ENCODE data around the gene SPR.

The SPR gene

GRCh38 chr2:72923833-72924352, 36.7 kb downstream of the SPR start:
- no peak for DNase-seq (ENCODE audit: extremely low read depth, low read depth)

GRCh38 chr2:72924353-72925240, 37.4 kb downstream of the SPR start:
- DNase-seq (ENCODE audit: extremely low read depth, low read depth) = no peak
- TF ChIP-seq CTCF (IDR thresholded peaks at IDR 0.05; ENCODE audit: low read depth, low read length) = no peak

More at GRCh38 chr2:72923833-72924352, 36.7 kb downstream of the SPR start:
- no peak for TF ChIP-seq CTCF (IDR thresholded peaks at IDR 0.05; ENCODE audit: low read depth, low read length)

- no peak for TF ChIP-seq CTCF (IDR thresholded peaks at IDR 0.05; ENCODE audit: low read depth, low read length)
- no peak for DNase-seq (ENCODE audit: extremely low read depth, low read depth)
Observed at GRCh38 chr2:72925328-72925943, 38.2 kb downstream of the SPR start.

GRCh38 chr2:72926368-72926767, 39.2 kb downstream of the SPR start:
- DNase-seq (ENCODE audit: extremely low read depth, low read depth) = no peak
- no peak for TF ChIP-seq CTCF (IDR thresholded peaks at IDR 0.05; ENCODE audit: low read depth, low read length)

- TF ChIP-seq CTCF (IDR thresholded peaks at IDR 0.05; ENCODE audit: low read depth, low read length) = no peak
- DNase-seq (ENCODE audit: extremely low read depth, low read depth) = no peak
Observed at GRCh38 chr2:72926811-72927465, 39.7 kb downstream of the SPR start.

GRCh38 chr2:72927619-72928550, 40.7 kb downstream of the SPR start:
- TF ChIP-seq CTCF (IDR thresholded peaks at IDR 0.05; ENCODE audit: low read depth, low read length) = no peak

More at GRCh38 chr2:72927619-72928550, 40.7 kb downstream of the SPR start:
- DNase-seq (ENCODE audit: extremely low read depth, low read depth) = no peak
